NK-92 treated with Interleukin-12 subunit alpha and Interleukin-12 subunit beta, amount 100 ng/mL, for 24 hours (cell line): Measurements from ENCODE around the gene ST8SIA2.

Source experiments
- DNase-seq: peaks from one replicate; lab custom pipeline; 2025; lab: John Stamatoyannopoulos, UW

The ST8SIA2 gene

DNA sequence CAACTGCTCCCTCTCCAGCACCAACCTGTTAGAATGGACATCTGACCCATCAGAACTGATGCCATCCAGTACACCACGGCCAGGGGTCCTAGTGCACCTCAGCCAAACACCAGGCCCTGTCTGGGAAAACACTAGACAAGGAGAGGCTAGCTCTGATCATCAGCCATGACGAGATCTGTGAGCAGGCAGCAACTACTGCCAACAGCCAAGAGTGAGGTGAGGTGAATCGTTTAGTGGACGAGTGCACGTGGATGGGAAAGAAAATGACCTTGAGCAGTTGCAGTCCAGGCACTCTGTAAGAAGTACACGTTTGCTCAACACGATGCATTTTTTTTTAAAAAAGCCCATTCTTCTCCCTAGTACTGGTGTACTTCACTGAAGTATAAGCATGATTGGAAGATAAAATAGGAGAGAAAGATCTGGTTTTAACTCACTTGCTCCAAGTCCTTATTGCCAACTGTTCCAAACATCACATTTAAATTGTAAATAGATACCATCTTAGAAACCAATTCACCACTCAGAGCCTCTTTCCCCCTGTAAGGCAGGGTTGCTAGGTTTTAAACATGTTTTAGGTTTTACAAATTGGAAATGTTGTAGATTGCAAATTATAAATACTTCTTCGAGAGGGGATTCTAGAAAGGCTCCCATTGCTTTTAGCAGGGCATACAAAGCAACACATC is 5.7 kb downstream of the ST8SIA2 start:
- no peak for DNase-seq

DNA sequence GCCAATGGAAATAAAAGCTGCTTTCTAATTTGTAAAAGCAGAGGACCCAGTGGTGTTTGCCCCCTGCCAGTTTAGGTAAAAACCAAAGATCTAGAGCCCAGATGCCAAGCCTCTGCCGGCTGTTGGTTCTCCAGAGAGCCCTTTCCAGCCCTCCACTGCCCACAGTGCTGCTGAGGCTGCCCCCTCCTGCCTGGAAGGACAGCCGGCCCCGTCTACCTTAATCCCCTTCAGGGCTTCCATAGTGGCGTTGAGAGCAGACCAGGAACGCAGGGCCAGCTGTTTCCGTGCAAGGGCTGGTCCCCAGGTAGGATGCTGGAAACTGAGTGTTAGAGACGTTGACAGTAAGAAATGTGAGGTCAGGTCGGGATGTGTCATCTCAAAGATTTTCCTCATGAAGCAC is 6.9 kb downstream of the ST8SIA2 start:
- no peak for DNase-seq

DNA sequence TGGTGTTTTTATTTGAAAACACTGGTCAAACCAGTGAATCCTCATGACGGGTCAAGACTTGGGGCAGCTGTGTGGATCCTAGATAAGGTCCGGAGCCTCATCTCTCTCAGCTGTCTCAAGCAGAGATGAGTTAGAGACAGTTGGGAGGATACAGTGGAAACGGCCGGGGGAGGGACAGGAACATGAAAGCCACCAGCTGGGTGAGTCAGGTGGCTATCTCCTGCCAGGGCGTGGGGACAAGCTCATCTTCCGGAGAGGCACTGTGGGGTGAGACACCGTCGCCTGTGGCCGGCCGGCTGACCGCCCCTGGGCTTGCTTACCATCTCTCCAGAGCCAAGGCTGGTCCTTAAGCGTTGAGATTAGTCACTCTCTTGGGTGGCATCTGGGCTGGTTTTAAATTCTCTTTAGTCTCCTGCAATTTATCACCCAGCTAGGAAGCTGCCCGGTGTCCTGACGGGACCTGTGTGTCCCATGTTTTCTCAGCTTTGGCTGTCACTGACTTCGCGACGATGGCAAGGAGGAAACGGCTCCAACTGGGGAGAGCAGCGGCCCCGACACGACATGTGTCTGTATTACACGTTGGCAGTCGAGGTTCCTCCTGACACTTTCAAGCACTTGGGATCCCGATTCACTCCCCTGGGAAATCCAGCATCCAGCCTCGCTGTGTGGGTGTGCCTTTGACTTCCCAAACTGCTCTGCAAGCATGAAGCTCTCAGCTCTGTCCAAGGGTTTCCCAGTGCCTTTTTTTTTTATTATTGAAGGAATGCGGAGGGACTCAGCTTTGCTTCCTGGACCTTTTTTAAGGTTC is 7.5 kb downstream of the ST8SIA2 start:
- DNase-seq, result no peak

DNA sequence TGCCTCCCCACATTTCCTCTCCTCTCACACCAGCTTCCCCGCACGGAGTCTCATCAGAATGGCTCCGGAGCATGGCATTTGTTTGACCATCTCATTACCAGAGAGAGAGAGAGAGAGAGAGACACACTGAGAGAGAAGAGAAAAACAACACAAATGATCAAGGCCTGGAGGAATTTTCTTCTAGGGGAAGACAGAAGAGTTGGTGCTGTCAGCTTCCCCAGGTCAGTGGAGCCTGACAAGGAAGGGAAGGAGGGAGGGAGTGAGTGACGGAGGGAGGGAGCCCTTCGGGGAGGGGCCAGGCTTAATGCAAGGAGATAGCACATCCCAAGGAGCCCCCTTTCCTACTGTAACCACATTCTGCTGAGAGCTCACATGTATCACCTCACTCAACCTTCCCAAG is 9.1 kb downstream of the ST8SIA2 start:
- no peak for DNase-seq

DNA sequence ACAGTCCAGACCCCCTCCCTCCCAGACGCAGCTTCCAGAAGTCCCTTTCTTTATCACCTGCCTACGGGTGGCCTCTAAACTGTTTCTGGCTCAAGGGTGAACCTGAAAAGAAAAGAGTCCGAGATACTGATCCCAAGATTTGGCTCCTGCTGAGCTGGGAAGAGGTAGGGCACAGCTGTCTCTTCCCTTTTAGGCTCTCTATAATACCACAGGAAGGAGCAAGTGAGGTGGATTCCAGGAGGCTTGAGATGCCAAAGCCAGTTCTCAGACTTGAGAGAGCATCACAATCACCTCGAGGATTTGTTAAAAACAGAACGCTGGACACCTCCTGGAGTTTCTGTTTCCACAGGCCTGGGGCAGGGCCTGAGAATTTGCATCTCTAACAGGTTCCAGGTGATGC is 12.3 kb downstream of the ST8SIA2 start:
- no peak for DNase-seq

DNA sequence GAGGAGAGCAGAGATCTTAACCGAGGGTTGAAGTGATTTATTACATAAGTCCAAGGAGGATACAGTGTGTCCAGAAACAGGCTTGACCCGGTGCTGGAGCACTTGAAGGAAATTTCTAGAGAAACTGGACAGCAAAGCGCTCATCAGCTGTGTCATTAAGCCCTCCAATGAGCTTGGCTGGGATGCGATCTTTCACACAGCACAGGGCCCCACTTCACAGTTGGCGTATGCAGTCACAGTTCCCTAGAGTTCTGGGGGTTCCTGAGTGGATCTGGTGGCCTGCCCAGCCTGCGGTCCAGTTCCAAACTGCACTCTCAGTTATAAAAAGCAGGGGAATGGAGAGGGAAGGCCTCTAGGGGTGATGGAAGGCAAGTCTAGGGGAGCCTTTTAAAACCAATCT is 13.6 kb downstream of the ST8SIA2 start:
- no peak for DNase-seq

DNA sequence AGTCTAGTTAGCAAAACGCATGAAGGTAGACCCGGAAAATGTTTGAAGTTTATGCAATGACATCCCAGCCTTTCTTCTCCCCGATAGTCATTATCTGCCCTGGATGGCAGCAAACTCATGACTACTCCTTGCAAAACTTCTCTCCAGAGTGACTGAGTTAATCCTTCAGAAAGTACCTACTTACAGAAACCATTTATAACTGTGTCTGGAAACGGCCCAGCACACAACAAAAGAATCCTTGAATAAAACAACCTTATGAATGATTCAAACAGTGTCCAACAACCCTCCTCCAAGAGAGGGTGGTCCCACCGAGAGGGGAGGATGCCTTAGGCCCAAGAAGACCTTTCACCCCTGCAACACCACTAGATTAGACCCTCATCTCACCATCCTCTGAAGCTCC is 14.2 kb downstream of the ST8SIA2 start:
- DNase-seq, result no peak

DNA sequence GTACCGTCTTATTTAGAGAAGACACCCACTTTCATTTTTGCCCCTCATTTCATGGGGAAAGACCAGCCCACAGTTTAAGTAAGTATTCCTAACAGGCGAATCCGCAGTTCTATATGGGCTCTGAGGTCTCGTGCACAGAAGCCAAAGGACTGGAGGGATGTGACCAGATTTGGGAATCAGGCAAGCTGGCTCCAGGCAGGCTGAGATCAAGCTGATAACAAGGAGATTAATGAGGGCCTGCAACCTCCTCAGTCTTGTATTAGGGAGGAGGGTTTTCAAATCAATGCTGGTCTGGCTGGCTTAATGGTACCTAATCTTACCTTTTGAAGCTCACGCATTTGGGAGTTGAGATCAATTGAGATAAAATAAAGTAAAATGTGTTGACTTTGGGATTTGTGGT is 15.3 kb downstream of the ST8SIA2 start:
- DNase-seq, result no peak

DNA sequence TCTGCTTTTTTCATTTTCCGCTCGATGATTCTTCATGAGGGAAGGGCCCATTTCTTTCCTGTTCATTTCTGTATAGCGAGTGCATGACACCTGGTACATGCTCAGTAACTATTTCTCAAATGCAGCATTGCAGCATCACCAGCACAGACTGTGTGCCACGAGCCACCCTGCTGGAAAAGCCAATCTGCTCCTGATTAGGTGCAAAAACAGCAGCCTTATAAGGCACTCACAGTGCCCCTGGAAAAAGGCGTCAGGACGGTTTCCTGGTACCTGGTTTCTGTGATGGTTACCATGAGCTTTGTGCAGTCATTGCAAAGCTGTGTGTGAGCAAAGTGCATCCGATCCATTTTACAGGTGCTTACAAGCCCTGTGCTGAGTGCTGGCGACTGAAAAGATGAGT is 15.8 kb downstream of the ST8SIA2 start:
- no peak for DNase-seq

DNA sequence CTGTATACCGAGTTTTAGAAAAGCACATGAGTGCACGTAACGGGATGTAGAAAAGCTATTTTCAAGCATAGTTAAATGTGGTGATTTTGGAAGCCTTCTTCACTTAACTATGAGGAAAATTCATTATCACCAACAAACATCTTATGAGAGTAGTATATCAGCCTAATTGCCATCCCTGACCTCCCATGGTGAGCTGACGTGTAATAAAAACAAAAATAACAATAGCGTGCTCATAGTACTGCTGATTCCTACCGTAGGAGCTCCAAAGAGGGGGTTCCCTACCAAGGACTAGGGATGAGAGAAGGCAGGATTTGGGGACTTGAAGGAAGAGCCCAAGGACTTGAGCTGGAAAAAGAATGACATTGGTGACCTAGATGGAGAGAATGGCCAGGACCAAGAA is 16.9 kb downstream of the ST8SIA2 start:
- no peak for DNase-seq

DNA sequence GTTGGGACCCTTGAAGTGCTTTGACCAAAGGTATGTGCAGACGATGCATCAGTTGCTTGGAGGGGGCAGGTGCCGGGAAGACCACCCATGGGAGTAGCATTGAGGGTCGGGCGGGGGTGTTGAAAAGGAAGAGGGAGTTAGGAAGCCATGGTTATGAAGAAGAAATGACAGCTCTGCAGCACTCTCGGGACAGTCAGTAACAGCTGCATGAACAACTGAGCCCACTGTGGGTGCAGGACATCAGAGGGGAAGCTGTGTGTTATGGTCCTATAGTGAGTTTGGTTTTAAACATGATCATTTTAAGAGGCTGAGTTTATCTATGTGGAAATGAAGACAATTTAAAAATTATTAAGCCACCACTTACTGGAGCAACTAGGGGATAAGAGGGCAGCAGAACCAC is 17.6 kb downstream of the ST8SIA2 start:
- DNase-seq, result no peak

DNA sequence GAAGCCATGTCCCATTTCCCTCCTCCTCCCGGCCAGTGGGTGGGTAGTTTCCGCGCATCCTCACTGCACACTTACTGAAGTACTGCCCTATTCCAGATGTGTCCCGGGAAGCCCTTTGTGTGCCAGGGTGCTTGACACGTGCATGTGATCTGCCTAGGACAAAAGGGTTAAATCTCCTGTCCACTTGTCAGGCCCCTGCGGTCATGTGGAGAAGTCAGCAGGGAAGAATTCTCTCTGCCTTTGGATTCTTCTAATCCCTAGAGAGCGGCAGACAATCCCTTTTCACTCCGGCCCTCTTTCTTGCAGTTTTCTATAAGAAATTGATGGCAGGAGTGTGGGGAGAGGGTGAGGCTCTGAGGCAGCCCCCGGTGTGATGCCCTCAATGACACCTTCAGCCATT is 19.8 kb downstream of the ST8SIA2 start:
- no peak for DNase-seq

DNA sequence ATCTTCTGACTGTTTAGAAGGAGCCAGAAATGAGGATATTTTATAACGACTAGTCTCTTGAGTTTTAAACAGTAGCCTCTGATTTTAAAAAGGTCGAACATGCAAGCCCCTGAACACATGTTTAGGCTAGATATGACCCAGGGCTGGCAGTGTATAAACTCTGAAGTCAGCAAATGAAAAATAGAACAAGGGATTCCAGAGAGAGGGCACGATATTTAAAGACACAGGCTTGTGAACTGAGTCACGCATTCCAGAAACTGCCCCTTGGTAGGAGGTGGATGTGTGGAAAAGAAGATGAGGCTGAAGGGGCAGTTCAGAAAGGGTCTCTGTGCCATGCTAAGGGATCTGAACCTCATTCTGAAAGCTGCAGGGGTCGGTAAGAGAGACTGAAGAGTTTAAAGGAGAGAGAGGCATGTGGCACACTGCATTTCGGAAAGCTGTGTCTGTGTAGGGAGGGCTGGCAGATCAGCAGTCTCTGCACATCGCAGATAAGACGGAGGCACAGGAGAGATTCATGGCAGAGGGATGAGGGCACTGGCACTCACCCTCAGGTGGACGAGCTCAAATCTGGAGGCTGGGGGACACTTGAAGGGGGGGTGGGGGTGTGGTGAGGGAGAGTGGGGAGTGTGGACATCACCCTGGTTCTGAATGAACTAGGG is 22.1 kb downstream of the ST8SIA2 start:
- DNase-seq, result no peak

DNA sequence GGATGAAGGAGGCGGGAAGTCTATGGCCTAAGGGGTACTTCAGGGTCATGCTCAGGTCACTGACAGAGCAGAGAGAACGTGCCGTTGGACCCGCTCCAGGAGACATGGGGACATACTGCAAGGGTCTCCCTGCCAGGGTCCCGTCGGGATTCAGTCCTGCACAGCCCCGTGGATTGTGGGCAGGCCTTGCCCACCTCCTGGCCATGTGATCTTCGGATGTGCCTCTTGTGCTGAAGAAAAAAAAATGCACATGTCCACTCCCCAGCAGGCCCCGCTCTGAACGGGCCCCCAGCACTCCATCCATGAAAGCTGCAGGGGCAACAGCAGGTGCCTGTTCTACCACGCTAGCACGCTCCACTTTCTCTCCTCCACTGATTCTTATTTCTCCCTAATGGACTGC is 22.9 kb downstream of the ST8SIA2 start:
- DNase-seq, result no peak

DNA sequence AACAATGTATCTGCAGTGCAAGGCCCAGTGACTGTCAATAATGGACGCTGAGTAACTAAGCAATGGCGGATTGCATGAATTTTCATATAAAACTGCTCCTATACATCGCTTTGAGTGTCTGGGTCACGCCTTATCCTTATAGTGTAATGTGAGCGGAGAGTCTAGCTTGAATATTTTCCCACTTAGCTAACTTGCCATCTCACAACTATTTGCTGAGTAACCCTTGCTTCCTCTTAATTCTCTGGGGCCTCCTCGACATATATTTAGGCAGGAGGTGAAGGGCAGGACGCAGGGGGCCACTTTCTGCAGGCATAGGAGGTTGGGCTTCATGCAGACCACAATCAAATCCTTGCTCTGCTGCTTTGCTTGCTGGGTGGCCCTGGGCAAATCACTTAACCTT is 24.0 kb downstream of the ST8SIA2 start:
- DNase-seq, result no peak

DNA sequence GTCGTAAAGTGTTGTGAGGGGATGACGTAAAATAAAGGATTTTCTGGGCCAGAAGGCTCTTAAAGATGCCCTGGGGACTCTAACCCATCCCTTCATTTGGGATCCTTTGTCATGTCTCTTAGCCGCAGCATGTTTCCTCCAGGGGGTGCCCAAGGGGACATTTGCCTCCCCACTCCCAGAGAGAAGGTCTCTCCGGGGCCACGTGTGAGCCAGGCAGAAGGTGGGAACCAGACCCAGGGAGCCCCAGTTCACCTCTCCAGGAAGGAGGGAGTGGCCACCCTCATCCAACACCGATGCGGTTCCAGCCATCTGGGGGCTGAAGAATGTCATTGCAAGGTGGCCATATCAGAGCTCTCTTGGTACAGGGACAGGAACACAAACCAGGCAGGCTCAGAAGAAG is 25.2 kb downstream of the ST8SIA2 start:
- DNase-seq, result no peak

DNA sequence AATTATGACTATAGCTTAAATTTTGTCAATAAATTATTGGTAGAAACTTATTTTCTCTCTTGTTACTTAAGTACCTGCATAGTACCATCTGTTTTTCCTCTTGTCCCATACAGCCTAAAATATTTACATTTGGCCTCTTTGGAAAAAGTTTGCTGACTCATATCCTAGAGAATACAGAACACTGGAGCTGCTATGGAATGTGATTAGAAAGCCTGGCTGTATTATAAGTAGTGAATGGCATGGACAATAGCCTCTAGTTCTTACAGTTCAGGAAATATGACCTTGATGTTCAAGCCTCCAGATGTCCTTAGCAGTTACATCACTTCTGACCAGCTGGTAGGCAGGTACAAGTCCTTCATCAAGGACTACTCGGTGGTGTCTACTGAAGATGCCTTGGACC is 28.3 kb downstream of the ST8SIA2 start:
- DNase-seq, result no peak

DNA sequence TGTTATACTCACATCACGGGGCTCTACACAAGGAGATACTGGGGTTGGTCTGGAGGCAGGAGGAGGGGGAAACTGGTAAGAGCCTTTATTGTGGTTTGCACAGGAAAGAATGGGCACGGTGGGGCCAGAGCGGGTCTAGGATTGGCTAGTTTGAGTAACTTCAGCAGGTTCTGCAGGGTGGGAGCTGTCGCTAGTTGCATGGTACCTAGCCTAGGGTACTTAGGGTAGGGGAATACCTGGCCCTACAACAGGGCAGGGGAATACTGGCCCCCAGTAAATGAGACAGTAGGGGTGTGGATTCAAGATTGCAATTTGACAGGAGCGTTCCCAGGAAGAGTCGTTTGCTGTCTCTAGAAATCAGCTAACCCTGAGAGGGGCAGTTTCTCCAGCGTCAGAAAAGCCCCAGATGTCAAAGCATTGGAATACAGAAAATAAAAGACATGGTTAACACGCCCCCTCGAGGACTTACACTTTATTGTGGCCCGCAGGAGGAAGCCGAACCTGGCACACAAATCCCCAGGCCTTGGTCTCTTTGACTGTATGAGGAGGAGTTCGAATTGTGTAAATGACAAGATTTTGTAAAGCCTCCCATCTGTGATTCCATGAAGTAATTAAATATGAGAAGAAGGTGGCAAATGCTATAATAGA is 32.0 kb downstream of the ST8SIA2 start:
- no peak for DNase-seq

DNA sequence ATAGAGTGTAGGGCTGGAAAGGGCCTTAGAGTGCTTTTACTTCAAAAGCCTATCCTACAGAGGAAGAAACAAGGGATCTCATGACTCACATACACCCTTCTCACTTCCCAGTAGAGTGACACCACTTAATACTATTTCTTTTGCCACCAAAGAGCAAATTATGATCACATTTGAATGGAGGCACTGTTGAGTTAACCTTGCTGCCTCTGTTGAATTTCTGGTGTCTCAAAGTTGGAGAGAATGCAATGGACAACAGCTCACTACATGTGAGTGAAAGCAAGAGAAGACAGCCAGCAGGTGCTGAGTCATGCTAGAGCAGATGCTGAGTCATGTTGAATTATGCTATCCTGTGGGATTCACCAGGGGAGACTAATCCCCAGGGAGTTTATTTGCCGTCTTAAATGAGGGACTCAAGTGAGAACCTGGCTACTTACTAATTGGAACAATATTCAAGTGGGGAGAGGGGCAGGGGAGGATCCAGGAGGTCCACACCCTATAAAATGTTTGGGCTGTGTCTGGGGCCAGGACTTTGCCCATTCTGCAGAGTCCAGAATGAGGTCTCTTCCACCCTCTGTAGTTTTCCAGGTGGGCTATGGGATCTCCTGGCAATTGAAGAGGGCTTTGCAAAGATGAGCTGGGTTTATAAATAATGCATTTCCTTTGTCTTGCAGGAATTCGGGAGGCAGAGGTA is 35.8 kb downstream of the ST8SIA2 start:
- no peak for DNase-seq

DNA sequence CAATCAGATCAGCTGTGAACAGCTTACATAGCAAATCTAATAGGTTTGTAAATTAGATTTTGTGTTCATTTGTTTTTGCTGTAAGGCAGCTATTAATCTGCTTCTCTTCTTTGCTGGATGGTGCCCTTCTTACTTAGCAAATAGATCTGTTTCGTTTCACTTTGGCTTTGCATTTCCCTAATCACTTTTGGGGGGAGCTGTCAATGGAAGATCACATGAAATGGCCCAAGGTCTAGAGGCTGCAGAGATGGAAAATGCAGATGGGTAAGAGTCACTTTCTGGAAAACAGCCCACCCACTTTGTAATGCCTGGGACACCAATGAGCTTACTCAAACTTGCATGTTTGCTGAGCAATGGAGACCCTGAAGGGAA is 36.4 kb downstream of the ST8SIA2 start:
- DNase-seq, result no peak

DNA sequence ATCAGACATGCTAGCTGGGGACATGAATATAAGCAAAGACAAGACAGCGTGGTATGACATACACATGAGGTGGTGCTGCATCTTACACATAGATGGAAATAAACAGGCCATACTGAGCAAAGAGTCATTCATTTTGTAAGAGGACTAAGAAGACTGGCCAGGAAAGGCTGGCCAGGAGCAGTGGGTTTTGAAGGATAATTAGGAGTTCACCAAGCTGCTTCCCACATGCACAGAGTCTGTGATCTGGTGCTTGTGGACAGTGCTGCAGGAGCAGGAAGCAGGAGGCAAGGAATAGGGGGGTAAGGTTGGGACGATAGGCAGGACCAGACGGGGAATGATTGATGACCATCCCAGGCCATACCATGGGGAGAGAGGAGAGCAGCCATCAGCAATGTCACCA is 41.5 kb downstream of the ST8SIA2 start:
- no peak for DNase-seq

DNA sequence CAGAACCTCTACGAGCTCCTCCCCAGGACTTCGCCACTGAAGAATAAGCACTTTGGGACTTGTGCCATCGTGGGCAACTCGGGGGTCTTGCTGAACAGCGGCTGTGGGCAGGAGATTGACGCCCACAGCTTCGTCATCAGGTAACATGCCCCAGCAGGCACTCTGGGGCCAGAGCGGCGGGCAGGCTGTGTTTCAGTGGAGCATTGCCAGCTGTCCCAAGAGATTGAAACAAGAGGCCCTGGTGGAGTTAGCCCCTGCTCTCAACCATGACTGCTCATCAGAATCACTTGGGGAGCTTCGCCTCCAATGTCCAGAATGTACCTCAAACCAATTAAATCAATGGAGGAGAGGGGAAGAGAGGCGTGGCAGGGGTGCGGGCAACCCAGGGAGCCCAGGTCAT is 44.8 kb downstream of the ST8SIA2 start:
- no peak for DNase-seq
